BLaER1 treated with 17β-estradiol and CSF1 and Interleukin-3, amounts not matched to agents 10 nM and 100 nM (cell line): ENCODE results near the gene HRH2.
"Not testable (repeated sequence)": the region's sequence is repeated elsewhere in the genome, so short reads cannot be mapped to it uniquely, and the experiment has no call there.

ENCODE experiments used
- H3K27ac ChIP-seq, 11 experiments: shearing (Covaris generic); formaldehyde crosslinking; 2 replicates each; pipeline ENCODE4 v1.8.1; 2022
- H3K27me3 ChIP-seq, 11 experiments: shearing (Covaris generic); formaldehyde crosslinking; 2 replicates each; pipeline ENCODE4 v1.8.1; 2022
- H3K36me3 ChIP-seq, 11 experiments: shearing (Covaris generic); formaldehyde crosslinking; 2 replicates each; pipeline ENCODE4 v1.8.1; 2022
- H3K4me1 ChIP-seq, 10 experiments: shearing (Covaris generic); formaldehyde crosslinking; 2 replicates each; pipeline ENCODE4 v1.8.1; 2022
- H3K4me2 ChIP-seq, 11 experiments: shearing (Covaris generic); formaldehyde crosslinking; 2 replicates each; pipeline ENCODE4 v1.8.1; 2022
- H3K4me3 ChIP-seq, 10 experiments: shearing (Covaris generic); formaldehyde crosslinking; 2 replicates each; pipeline ENCODE4 v1.8.1; 2022
- H3K9ac ChIP-seq, 11 experiments: shearing (Covaris generic); formaldehyde crosslinking; 2 replicates each; pipeline ENCODE4 v1.8.1; 2022
- H3K9me3 ChIP-seq, 11 experiments: shearing (Covaris generic); formaldehyde crosslinking; replicated peaks in 1 of 11; 2 replicates each; pipeline ENCODE4 v1.8.1; 2022
- H4K20me1 ChIP-seq, 11 experiments: shearing (Covaris generic); formaldehyde crosslinking; 2 replicates each; pipeline ENCODE4 v1.8.1; 2022
- Cebpa-rat ChIP-seq, 11 experiments: shearing (Covaris generic); IDR thresholded peaks; 2 replicates each; pipeline ENCODE4 v1.8.1; 2022

The HRH2 gene

GRCh38 chr5:175635854-175636584 is 21.9 kb upstream of the HRH2 start:
- no peak overlapping the region for H3K9ac ChIP-seq
- no peak for TF ChIP-seq Cebpa-rat (IDR thresholded peaks at IDR 0.05)
- H3K4me3 ChIP-seq: no peak overlapping the region
- peaks cover 13 to 42% (median 29%) of the 10 kb centered on the region in 10 experiments; a peak in 19 of 20 replicates for H3K4me1 ChIP-seq
- no peak overlapping the region for H3K27ac ChIP-seq
- no peaks in the 10 kb centered on the region for H3K36me3 ChIP-seq
- no peak overlapping the region for H3K4me2 ChIP-seq
- peaks cover 0 to 12% (median 5%) of the 10 kb centered on the region in 11 experiments; a peak in 11 of 22 replicates for H3K9me3 ChIP-seq
- no peaks in the 10 kb centered on the region for H4K20me1 ChIP-seq
- no peaks in the 10 kb centered on the region for H3K27me3 ChIP-seq

- H3K4me3 ChIP-seq: no peak overlapping the region; a peak in 1 of 20 replicates
- TF ChIP-seq Cebpa-rat (IDR thresholded peaks at IDR 0.05): peak in 7 of 11 experiments; percentile 19 to 60 (median 37); a peak in 6 of 22 replicates
- H3K36me3 ChIP-seq: no peaks in the 10 kb centered on the region
- H3K27me3 ChIP-seq: no peaks in the 10 kb centered on the region
- peak overlapping the region in 7 of 11 experiments; percentile 8 to 63 (median 35); a peak in 11 of 22 replicates for H3K27ac ChIP-seq
- H3K9ac ChIP-seq: no peak overlapping the region
- peaks cover 13 to 42% (median 30%) of the 10 kb centered on the region in 10 experiments; a peak in 19 of 20 replicates for H3K4me1 ChIP-seq
- peak overlapping the region in 7 of 11 experiments; percentile 36 to 81 (median 69); a peak in 12 of 22 replicates for H3K4me2 ChIP-seq
- peaks cover 0 to 12% (median 5%) of the 10 kb centered on the region in 11 experiments; a peak in 11 of 22 replicates for H3K9me3 ChIP-seq
- no peaks in the 10 kb centered on the region for H4K20me1 ChIP-seq
These were observed 19.6 kb upstream of the HRH2 start for GRCh38 chr5:175638305-175638704.

GRCh38 chr5:175640106-175640775 is 17.6 kb upstream of the HRH2 start:
- Histone ChIP-seq H3K36me3 (no peaks in the 10 kb centered on the region), H3K9me3 (peaks cover 0 to 12% (median 5%) of the 10 kb centered on the region in 11 experiments; a peak in 11 of 22 replicates), H3K4me3 (no peak overlapping the region), H4K20me1 (no peaks in the 10 kb centered on the region), H3K4me2 (peak overlapping the region; percentile 20 to 81 (median 56); a peak in 21 of 22 replicates), H3K9ac (peak overlapping the region in 2 of 11 experiments; percentile 3 to 10; a peak in 1 of 22 replicates), H3K27ac (peak overlapping the region in 7 of 11 experiments; percentile 8 to 63 (median 35); a peak in 11 of 22 replicates), H3K27me3 (no peaks in the 10 kb centered on the region), H3K4me1 (peaks cover 13 to 42% (median 30%) of the 10 kb centered on the region in 10 experiments; a peak in 19 of 20 replicates)
- TF ChIP-seq Cebpa-rat (IDR thresholded peaks at IDR 0.05): no peak

GRCh38 chr5:175642998-175643397 is 14.9 kb upstream of the HRH2 start:
- H3K9ac ChIP-seq: no peak overlapping the region
- no peak for TF ChIP-seq Cebpa-rat (IDR thresholded peaks at IDR 0.05)
- no peaks in the 10 kb centered on the region for H3K27me3 ChIP-seq

GRCh38 chr5:175646251-175646650 is 11.6 kb upstream of the HRH2 start:
- peaks cover 35 to 47% (median 43%) of the 10 kb centered on the region in 11 experiments for H3K9me3 ChIP-seq
- H3K27me3 ChIP-seq: no peaks in the 10 kb centered on the region
- H3K4me3 ChIP-seq: no peak overlapping the region
- peaks cover 17 to 26% (median 22%) of the 10 kb centered on the region in 10 experiments for H3K4me1 ChIP-seq
- TF ChIP-seq Cebpa-rat (IDR thresholded peaks at IDR 0.05): 0 out of 22 replicates have a peak, but pooled peaks of 1 of the 11 experiments have one; percentile 18
- no peaks in the 10 kb centered on the region for H4K20me1 ChIP-seq
- H3K4me2 ChIP-seq: no peak overlapping the region
- no peak overlapping the region for H3K27ac ChIP-seq
- no peak overlapping the region for H3K9ac ChIP-seq
- peaks cover 0 to 18% (median 8%) of the 10 kb centered on the region in 11 experiments; a peak in 8 of 22 replicates for H3K36me3 ChIP-seq

More at GRCh38 chr5:175642998-175643397, 14.9 kb upstream of the HRH2 start:
- Histone ChIP-seq H3K4me1 (peaks cover 21 to 44% (median 35%) of the 10 kb centered on the region in 10 experiments), H3K27ac (no peak overlapping the region), H4K20me1 (no peaks in the 10 kb centered on the region), H3K36me3 (no peaks in the 10 kb centered on the region), H3K4me3 (no peak overlapping the region), H3K9me3 (peaks cover 12 to 25% (median 18%) of the 10 kb centered on the region in 11 experiments; a peak in 21 of 22 replicates), H3K4me2 (no peak overlapping the region)

- peak overlapping the region in 8 of 11 experiments; percentile 17 to 95 (median 92); a peak in 14 of 22 replicates for H3K27ac ChIP-seq
These were observed 7.9 kb upstream of the HRH2 start for GRCh38 chr5:175649967-175650366.

GRCh38 chr5:175650430-175651205 is 7.3 kb upstream of the HRH2 start:
- Histone ChIP-seq H3K9me3 (peaks cover 35 to 45% (median 42%) of the 10 kb centered on the region in 11 experiments), H3K36me3 (peaks cover 0 to 18% (median 8%) of the 10 kb centered on the region in 11 experiments; a peak in 8 of 22 replicates), H3K4me3 (peak overlapping the region in 1 of 10 experiments; percentile 46; a peak in 1 of 20 replicates), H3K9ac (peak overlapping the region in 3 of 11 experiments; percentile 3 to 81 (median 79); a peak in 3 of 22 replicates), H3K4me1 (peaks cover 60 to 67% (median 65%) of the 10 kb centered on the region in 10 experiments), H3K4me2 (peak overlapping the region; percentile 85 to 97 (median 89)), H3K27ac (peak overlapping the region in 9 of 11 experiments; percentile 84 to 95 (median 92); a peak in 15 of 22 replicates)
- not testable (repeated sequence) for H3K27me3 ChIP-seq, H4K20me1 ChIP-seq
- TF ChIP-seq Cebpa-rat (IDR thresholded peaks at IDR 0.05): peak in 1 of 11 experiments; percentile 24; a peak in 1 of 22 replicates

More at GRCh38 chr5:175649967-175650366, 7.9 kb upstream of the HRH2 start:
- TF ChIP-seq Cebpa-rat (IDR thresholded peaks at IDR 0.05): no peak
- H3K9ac ChIP-seq: no peak overlapping the region
- peak overlapping the region in 8 of 11 experiments; percentile 85 to 97 (median 89); a peak in 9 of 22 replicates for H3K4me2 ChIP-seq
- peaks cover 0 to 18% (median 8%) of the 10 kb centered on the region in 11 experiments; a peak in 8 of 22 replicates for H3K36me3 ChIP-seq
- no peaks in the 10 kb centered on the region for H3K27me3 ChIP-seq
- peaks cover 35 to 47% (median 43%) of the 10 kb centered on the region in 11 experiments for H3K9me3 ChIP-seq
- peaks cover 54 to 60% (median 59%) of the 10 kb centered on the region in 10 experiments for H3K4me1 ChIP-seq
- no peaks in the 10 kb centered on the region for H4K20me1 ChIP-seq
- H3K4me3 ChIP-seq: peak overlapping the region in 5 of 10 experiments; percentile 2 to 46 (median 15); a peak in 7 of 20 replicates
